RPMI8226 (cell line): ENCODE results near the gene CLEC2A.

Experiments
- DNase-seq: peaks from one replicate; pipeline ENCODE4 v3.0.0-alpha.2; 2015

The CLEC2A gene

DNA sequence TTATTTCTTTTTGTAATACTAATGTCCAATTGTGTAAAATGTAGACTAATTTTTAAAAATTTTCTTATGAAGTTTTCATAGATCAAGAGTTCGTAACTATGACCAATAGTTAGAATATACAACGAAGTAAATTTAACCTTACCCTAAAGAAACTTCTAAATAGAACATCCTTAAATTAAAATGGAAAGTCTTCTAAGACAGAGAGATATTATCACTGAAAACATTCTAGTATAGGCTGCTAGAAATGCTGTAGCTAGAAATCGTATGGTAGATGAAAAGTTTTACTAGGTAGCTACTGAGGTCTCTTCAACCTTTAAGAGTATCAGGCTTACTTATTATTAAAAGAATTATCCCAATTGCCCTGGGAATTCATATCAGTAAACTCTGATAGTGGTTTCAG, 925 bp downstream of the CLEC2A start:
- no peak for DNase-seq

DNA sequence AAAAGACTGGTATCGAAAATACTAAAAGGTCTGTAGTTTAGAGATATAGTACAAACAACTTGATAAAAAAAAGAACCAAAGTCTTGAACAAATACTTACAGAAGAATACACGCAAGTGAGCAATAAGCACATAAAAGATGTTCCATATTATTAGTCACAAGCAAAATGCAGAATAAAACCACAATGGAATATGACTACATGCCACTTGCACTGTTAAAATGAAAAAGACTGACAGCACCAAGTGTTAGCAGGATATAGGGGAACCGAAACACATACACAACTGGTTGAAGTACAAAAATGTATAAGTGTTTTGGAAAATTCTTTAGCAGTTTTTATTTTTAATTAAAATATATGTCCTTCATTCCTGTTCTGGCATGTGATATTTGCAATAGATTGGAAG, 3.6 kb downstream of the CLEC2A start:
- DNase-seq, result peak; percentile 16

DNA sequence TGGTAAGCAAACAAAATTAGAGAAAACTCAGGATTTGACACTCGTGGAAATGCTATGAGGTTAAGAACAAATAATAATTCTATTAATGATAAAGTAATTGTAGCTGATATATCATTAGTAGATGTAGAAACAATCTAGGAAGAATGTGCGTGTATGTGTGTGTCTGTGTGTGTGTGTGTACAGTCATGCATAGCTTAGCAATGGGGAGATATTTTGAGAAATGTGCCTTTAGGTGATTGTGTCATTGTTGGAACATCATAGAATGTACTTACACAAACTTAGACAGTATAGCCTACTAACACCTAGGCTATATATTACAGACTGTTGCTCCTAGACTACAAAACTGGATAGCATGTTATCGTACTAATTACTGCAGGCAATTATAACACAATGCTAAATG, 5.3 kb downstream of the CLEC2A start:
- DNase-seq, result no peak

DNA sequence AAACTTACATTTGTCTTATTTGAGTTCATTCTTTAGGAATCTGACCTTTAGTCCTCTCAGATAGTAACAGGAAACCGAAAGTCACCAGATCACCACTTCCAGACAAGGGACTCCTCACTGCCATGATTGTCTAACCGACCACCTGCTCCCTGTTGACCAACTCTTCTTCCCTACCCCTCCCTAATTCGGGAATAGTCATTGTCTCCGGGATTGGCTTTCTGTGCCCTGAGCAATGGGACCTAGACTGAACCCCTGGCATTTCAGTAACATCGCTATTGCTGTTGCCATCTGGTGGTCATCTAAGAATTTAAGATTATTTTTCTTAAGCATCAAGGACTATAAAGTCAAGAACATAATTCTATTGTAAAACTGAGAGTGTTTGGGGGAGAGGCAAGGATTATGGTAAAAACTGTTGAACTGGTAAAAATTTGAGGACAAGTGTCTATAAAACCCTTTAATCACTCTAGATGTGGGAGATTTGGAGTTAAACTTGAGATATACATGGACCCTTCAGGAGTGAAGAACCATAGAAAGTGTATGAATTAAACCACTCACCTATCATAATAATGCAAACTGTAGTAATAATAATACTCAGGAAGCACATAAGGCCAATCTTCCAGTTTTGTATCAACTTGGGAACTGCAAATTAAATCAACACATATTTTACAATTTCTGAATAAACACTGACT, 6.3 kb downstream of the CLEC2A start:
- DNase-seq, result peak; percentile 17

DNA sequence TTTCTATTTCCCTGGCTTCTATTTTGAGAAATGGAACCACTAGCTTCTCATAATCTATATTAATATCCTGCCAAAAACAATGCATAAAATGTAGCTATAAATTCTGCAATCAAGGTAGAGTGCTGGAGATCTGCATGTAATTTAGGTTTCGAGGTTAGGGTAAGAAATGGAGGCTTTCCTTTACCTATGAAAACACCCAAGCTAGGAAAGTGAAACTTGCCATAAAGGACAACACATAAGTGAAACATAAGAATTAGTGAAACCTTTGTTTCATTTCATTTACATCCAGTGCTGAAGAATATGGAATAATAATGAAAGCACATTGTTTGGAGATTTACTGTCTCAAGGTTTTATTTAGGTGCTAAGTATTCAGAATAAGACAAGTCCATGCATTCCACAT, 9.7 kb downstream of the CLEC2A start:
- DNase-seq, result no peak

DNA sequence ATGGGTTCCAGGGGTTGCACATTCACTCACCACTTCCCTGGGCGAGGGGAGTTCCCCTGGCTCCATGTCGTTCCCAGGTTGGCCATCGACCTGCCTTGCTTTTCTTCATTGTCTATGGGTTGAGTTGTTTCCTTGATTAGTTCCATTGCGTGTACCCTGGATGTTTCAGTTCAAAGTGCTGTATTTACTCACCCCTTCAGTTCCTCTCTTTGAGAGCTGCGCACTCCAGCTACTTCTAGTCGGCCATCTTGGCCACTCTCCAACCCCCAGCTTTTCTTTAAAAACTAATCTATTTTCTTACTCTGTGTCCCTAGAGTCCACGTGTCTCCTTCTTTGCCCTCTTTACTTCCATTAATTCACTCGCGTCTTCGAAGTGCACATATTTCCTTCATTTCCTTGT, 11.7 kb downstream of the CLEC2A start:
- DNase-seq, result no peak

DNA sequence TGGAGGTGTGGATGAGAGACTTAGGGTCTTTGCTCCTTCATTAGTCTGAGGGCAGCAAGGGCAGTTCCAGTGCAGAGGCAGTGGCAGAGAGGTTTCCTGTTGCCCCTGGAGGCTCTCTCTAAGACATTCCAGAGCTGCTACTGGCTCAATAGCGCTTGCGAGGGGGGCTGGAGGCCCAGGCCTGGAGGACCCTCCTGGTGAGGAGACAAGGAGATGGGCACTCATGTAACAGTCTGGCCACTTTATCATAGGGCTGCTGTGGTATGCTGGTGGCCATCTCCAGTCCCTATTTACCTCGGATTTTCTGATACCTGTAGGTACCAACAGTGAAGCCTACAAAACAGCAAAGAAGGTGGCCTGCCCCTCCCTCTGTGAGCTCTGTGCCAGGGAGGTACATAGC, 12.7 kb downstream of the CLEC2A start:
- no peak for DNase-seq

DNA sequence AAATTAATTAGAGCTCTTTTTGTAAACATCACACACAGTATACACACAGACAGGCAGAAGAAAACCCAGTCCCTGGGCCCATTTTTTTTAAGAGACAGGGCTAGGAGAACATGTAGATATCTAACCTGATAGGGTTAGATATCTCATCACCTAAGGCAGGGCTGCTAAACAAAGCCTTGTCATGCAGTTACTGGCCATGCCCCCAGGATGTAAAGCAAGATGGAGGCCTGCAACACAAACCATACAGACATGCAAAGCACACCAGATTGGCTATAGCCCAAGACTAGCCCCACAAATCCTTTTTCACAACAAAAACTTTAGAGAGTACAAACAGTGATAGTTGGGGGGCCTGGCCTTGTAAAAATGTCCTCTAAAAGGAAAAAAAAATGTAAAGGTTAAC, 20.5 kb downstream of the CLEC2A start:
- no peak for DNase-seq

DNA sequence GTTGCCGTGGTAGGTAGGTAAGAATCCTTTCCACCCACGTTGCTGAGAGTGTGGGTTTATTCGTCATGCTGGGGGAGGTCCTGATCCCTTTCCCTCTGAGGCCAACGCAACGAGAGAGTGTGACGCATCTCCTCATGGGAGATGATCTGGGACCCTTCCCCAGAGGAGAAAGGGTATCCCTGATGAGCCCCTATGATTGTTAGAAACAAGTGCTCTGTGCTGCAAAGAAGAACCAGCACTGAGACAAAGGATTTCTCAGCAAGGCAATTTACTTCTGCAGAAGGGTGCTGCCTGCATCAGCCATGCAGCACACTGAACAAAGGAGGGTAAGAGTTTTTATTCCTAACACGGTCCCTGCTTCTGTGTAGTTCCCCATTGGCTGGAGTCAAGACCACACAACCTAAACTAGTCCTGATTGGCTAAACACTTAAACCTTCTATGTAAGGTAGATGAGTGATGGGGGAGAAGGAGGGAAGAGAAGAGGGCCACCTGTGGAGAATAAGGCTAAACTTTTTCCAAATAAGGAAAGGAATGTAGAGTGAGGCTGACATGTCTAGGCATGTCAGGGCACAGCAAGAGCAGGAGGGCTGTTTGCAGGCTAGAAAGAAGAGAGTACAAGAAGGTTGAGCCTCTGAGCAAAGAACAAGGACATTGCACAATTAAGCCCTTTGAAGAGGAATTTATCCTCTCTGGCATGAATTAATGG, 21.3 kb downstream of the CLEC2A start:
- no peak for DNase-seq

DNA sequence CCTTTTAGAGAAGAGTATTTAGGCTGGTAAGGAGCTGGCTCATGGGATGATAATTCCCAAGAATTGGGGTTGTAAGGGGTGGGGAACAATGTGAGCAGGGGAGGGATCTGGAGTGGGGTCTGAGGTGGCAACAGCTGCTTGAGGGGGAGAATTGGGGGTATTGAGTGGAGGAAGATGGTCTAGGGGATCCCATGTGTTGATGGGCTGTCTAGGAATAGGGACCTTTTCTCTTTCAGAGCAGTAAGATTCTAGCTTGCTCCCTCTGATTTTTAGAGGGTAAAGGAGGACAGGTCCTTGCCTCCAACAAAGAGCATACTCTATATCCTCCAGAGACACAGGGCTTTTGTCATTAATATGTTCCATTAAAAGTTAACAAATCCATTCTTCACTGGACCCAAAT, 22.4 kb downstream of the CLEC2A start:
- DNase-seq, result no peak

DNA sequence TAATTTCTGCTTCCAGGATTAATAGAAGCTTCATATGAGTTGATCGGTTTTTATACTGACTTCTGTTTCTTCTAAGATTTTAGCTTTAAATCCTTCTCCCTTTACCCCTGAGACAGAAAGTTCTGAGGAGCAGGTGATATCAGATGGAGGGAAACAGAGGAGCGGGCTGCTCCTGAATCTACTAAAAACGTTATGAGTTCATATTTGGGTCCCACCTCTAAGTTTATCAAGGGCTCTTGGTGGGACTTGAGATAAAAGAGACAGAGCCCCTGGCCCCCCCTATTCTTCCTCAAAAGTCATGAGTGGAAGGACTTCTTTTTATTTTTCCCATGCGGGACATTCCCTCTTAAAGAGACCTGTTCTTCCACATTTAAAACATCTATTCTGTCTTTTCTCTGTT, 23.8 kb downstream of the CLEC2A start:
- no peak for DNase-seq

DNA sequence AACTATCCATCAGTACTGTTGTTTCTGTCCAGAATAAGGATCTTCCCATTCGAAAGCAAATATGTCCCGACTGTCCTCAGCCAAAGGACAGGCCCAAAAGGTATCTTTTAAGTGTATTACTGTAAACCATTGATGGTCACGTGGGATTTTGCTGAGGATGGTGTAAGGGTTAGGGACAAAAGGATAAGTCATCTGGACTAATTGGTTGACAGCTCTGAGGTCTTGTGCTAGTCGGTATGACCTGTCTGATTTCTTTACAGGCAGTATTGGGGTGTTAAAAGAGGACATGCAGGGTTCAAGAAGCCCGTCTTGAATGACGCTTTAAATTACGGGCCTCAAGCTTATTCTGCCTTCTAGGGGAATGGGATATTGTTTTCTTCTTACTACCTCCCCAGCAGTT, 24.4 kb downstream of the CLEC2A start:
- DNase-seq, result no peak

DNA sequence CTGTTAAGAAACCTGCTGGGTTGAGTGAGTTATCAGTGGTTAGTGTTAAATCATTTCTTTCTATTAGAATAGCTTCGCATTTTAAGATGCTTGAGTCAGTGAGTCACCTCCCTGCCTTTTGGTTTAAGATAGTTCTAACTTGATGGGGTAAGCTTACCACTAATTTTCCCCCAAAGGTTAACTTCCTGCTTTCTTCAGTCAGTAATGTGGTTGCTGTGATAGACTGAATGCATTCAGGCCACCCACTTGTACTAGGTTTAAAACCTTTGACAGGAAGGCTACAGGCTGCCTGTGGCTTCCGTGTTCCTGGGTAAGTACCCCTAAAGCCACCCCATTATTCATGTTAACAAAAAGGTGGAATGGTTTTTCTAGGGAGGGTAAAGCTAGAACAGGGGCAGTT, 25.3 kb downstream of the CLEC2A start:
- DNase-seq, result no peak

DNA sequence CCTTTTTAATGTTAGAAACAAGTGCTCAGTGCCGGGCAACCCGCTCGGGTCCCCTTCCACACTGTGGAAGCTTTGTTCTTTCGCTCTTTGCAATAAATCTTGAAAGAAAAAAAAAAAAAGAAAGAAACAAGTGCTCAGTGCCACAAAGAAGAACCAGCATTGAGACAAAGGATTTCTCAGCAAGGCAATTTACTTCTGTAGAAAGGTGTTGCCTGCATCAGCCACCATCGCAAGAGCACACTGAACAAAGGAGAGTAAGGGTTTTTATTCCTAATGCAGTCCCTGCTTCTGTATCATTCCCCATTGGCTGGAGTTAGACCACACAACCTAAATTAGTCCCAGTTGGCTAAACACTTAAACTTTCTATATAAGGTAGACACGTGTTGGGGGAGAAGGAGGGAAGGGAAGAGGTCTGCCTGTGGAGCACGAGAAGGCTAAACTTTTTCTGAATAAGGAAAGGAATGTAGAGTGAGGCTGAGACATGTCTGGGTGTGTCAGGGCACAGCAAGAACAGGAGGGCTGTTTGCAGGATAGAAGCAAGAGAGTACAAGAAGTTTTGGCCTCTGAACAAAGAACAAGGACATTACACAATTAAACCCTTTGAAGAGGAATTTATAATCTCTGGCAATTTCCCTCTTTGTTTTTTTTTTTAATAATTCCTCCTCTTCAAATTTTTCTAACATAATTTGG, 29.5 kb downstream of the CLEC2A start:
- no peak for DNase-seq

DNA sequence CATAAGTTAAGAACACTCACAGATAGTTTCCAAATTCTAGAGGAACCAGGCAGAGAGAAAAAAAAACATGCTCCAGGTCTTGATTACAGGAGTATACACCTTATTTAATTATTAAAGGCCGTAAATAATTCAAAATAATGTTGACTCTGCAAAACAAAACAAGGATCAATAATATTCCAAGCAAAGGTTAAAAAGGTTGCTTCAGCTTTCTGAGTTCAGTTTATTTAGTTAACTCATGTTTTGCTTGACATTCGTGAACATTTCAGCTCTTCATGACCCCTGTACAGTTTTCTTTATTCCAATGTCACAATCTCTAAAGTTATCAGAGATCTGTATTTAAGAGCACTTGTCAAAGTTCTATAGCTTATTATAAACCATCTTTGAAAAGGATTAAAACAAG, 31.2 kb downstream of the CLEC2A start:
- no peak for DNase-seq

DNA sequence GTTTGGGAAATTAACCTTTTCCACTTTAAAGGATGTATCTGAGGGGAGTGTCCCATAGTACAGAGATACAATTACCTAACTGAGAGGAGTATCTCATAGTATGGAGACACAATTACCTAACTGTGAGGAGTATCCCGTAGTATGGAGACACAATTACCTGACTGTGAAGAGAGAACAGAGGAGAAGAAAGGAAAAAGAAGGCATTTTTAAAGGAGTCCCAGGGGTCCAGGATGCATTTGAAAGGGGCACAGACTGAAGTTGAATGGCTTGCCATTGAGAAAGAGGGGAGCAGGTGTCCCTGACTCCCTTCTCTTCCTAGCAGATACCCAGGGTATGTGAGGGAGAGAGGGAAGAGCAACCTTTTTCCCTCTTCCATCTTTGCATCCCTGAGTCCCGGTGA, 33.0 kb downstream of the CLEC2A start:
- DNase-seq, result no peak

DNA sequence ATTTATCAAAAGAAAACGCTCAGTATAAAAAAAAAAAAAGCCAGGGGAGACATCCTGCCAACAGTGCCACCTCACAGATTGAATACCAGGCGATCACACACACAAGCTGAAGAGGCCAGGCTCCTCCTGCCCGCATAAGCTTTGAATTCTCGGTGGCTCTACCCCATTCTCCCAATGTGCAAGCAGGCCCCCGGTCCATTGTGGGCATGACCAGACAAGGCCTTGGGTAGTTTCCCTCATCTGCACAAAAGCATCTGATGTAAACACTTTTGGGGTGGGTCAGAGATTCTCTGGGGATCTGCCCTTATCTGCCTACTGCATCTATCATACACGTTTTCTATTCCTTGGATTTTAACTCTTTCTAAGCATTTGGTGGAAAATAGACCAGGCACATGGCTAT, 34.6 kb downstream of the CLEC2A start:
- no peak for DNase-seq

DNA sequence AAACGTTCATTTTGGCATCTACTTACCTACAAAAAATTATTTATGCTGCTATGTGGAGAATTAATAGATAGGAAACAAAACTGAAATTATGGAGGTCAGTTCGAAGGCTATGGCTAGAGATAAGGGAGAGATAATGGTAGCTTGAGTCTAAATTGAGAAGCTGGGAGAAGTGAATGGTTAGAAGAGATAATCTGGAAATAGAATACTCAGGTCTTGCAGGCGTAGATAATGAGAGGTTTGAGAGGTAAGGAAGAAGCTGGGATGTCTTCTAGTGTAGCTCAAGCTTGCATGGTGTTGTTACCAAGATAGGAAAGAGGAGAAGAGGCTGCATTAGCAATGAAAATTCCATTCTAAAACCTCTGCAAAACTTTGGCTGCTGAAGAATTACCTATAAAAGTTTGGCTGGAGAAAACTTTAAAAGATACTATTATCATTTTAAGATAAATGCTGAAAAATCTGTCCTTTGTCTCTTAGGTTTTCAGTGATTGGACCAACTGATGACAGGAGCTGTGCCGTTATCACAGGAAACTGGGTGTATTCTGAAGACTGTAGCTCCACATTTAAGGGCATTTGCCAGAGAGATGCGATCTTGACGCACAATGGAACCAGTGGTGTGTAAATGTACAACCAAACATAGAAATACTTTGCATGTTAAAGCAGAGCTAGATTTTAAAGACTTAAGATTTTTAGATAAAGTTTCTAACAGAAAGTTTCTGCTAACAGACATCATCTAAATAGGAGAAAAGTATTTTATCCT, 36.8 kb downstream of the CLEC2A start:
- DNase-seq, result no peak

DNA sequence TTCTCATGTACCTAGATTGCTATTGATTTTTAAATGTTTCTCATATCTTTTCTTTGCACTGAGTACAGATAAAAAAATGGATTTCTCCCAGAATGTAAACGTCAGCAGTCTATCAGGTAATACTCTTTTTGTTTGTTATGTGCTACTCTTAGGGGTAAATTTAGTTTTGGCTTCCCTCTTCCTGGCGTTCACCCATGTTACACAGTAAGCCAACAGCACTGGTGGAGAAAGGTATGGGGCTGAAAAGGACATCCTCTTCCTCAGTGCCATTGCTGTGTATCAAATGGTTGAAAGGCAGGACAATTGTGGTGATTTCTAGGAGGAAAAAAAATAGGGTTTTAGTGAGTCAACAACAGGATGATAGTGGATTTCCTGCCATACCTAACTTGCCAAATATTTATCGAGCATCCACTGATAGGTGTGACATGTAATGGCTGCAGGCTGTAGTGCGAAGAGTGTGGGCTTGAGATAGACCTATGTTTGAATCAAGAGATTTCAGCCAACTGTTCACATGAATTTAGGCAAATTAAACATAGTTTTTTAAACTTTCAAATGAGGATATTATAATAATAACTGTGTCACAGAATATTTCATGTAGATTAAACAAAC, 43.4 kb downstream of the CLEC2A start:
- no peak for DNase-seq

DNA sequence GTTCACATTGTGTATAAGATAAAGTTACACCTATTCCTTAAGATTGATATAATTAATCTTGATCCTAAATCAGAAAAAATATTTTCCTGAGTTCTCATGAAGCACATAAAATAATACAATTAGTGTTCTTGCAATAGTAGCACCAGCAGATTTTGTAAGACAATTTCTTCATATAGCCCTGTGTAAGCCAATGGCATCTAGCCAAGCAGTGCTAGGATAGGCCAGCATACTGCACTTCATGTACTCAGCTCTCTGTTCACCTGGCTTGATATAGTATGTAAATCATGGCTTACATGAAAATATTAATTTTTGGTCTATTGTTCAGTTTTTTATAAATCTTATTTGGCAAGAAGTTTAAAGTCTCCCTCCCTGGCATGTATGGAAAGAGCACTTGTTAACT, 49.0 kb downstream of the CLEC2A start:
- peak; percentile 9 for DNase-seq

DNA sequence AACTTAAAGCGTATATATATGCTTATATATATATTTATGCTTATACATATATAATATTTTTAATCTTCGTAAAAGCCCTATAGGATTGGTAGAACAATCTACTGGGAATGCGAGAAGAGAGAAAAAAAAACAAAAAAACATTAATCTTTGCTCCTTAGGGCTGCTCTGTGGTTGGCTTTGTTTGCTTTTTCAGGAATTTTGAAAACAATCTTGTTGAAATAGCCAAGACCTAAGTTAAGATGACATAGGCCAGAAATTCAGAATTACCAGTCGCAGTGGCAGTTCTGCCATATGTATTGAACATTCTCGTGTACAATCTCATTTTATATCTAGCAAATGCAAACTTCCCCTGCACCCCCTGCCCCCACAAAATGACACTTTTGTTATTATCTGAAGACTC, 50.2 kb downstream of the CLEC2A start:
- DNase-seq, result no peak

DNA sequence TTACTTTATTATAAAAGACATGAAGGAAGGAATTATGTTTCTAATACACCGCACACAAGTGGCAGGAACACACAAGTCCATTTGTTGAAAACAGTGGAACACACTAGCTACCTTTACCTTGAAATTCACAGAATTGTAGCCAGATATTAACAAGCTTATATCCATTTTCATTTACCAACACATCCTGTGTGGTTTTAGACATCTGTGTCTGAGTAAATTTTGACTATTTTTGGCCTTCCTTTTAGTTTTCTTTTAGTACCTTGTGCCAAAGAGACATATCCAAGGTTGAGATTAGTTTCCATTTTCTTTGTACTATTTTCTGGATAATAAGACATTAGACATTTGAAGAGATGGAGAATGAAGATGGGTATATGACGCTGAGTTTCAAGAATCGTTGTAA, 50.9 kb downstream of the CLEC2A start, which contains the start of gene KLRF2:
TSS of gene KLRF2 (plus strand) at position 244 of the 400 bp plus-strand sequence. CDS start at position 351, 107 bp downstream.
- no peak for DNase-seq

DNA sequence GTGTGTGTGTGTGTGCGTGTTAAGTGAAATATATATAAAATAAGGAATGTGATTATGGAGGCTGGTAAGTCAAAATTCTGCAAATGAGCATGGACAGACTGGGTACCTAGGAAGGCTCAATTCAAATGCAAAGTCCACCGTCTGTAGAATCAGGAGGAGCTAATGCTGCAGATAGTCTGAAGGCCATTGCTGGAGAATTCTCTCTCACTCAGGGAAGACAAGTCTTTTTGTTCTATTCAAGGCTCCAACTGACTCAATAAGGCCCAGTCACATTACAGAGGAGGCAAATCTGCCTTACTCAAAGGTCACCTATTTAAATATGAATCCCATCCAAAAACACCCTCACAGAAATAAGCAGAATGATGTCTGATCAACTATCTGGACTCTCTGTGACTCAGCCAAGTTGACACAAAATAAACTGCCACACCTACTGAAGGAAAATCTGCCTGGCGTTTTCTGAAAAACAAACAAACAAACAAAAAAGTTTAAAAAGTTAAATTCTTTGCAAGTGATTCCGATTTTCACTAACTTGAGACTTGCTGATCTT, 51.6 kb downstream of the CLEC2A start:
- DNase-seq, result no peak
